HEK293 (cell line): Measurements from ENCODE around the gene HOGA1.

Experiments used
- CTCF ChIA-PET: fragments of 350-600 bp; formaldehyde crosslinking; extraction: SDS; loops from one replicate; lab custom pipeline; 2021; ENCODE audit warnings: antibody characterized with exemption; lab: Yijun Ruan, JAX
- POLR2A ChIA-PET: fragments of 300-600 bp; formaldehyde crosslinking; extraction: SDS; loops from one replicate; lab custom pipeline; 2020; ENCODE audit warnings: antibody characterized with exemption, inconsistent platforms; lab: Yijun Ruan, JAX
- H3K27ac ChIP-seq: fragments of 200-500 bp; sonication (Bioruptor generic); 2 replicates; pipeline ENCODE4 v1.5.1; 2014; ENCODE audit warnings: low read depth, low read length, control low read depth, inconsistent platforms; ENCODE audit errors: extremely low read depth
- H3K36me3 ChIP-seq, 2 experiments: fragments of 200-500 bp in 1 of 2; sonication (Bioruptor generic) in 1 of 2; 1 replicate in 1 of 2; 2 replicates in 1 of 2; pipeline ENCODE4 v1.5.1; 2014 to 2017; ENCODE audit warnings: inconsistent platforms in 2 of 2, low read length in 2 of 2; ENCODE audit not compliant: control insufficient read depth in 2 of 2, insufficient read depth in 1 of 2
- H3K4me1 ChIP-seq: fragments of 200-500 bp; sonication (Bioruptor generic); 2 replicates; pipeline ENCODE4 v1.5.1; 2014; ENCODE audit warnings: mild to moderate bottlenecking, low read length, inconsistent platforms; ENCODE audit not compliant: control insufficient read depth, insufficient read depth
- H3K4me3 ChIP-seq: 2 replicates; pipeline ENCODE4 v1.5.1; 2011; ENCODE audit warnings: low read depth, mild to moderate bottlenecking, control low read depth, low read length, moderate library complexity
- H3K9me3 ChIP-seq: fragments of 200-500 bp; sonication (Bioruptor generic); 2 replicates; pipeline ENCODE4 v1.5.1; 2014; ENCODE audit warnings: low read depth, low read length, inconsistent platforms; ENCODE audit not compliant: control insufficient read depth, insufficient read depth
- GLIS2 ChIP-seq: fragments of 450-650 bp; formaldehyde crosslinking; IDR thresholded peaks from 2 replicates; pipeline ENCODE4 v1.5.1; 2016; ENCODE audit warnings: missing biosample characterization, missing genetic modification characterization
- HOXD13 ChIP-seq: sonication (generic); formaldehyde crosslinking; IDR thresholded peaks from 2 replicates; pipeline ENCODE4 v1.8.0; 2022; ENCODE audit warnings: missing genetic modification reagents, borderline replicate concordance
- RBAK ChIP-seq: fragments of 450-650 bp; formaldehyde crosslinking; IDR thresholded peaks from 2 replicates; pipeline ENCODE4 v1.5.1; 2016; ENCODE audit warnings: missing biosample characterization, missing genetic modification characterization
- SCRT1 ChIP-seq: fragments of 450-650 bp; formaldehyde crosslinking; IDR thresholded peaks from 2 replicates; pipeline ENCODE4 v1.5.1; 2016; ENCODE audit warnings: missing biosample characterization, missing genetic modification characterization, borderline replicate concordance
- SCRT2 ChIP-seq: fragments of 450-650 bp; formaldehyde crosslinking; IDR thresholded peaks from 2 replicates; pipeline ENCODE4 v1.5.1; 2016; ENCODE audit warnings: missing biosample characterization, missing genetic modification characterization
- ZBTB1 ChIP-seq: fragments of 450-650 bp; formaldehyde crosslinking; IDR thresholded peaks from 2 replicates; pipeline ENCODE4 v1.5.1; 2016; ENCODE audit warnings: missing biosample characterization, missing genetic modification characterization
- ZBTB21 ChIP-seq: fragments of 450-650 bp; formaldehyde crosslinking; IDR thresholded peaks from 2 replicates; pipeline ENCODE4 v1.5.1; 2017; ENCODE audit warnings: missing biosample characterization, missing genetic modification characterization
- ZEB2 ChIP-seq: fragments of 450-650 bp; formaldehyde crosslinking; IDR thresholded peaks from 2 replicates; pipeline ENCODE4 v1.5.1; 2016; ENCODE audit warnings: missing biosample characterization, missing genetic modification characterization
- ZNF174 ChIP-seq: fragments of 450-650 bp; formaldehyde crosslinking; IDR thresholded peaks from 2 replicates; pipeline ENCODE4 v1.5.0; 2017; ENCODE audit warnings: missing biosample characterization, mild to moderate bottlenecking, missing genetic modification characterization
- ZNF184 ChIP-seq: fragments of 450-650 bp; IDR thresholded peaks from 2 replicates; pipeline ENCODE4 v1.5.1; 2018; ENCODE audit warnings: missing biosample characterization, mild to moderate bottlenecking, missing genetic modification characterization
- ZNF202 ChIP-seq: fragments of 450-650 bp; formaldehyde crosslinking; IDR thresholded peaks from 2 replicates; pipeline ENCODE4 v1.5.1; 2016; ENCODE audit warnings: missing biosample characterization, missing genetic modification characterization, borderline replicate concordance
- ZNF239 ChIP-seq: fragments of 450-650 bp; formaldehyde crosslinking; IDR thresholded peaks from 2 replicates; pipeline ENCODE4 v1.5.1; 2016; ENCODE audit warnings: missing biosample characterization, missing genetic modification characterization
- ZNF341 ChIP-seq: fragments of 450-650 bp; formaldehyde crosslinking; IDR thresholded peaks from 2 replicates; pipeline ENCODE4; 2016; ENCODE audit warnings: low read depth, missing biosample characterization, missing genetic modification characterization
- ZNF350 ChIP-seq: fragments of 450-650 bp; formaldehyde crosslinking; IDR thresholded peaks from 2 replicates; pipeline ENCODE4 v1.5.0; 2017; ENCODE audit warnings: missing biosample characterization, mild to moderate bottlenecking, missing genetic modification characterization
- ZNF366 ChIP-seq: fragments of 450-650 bp; formaldehyde crosslinking; conservative IDR thresholded peaks from 2 replicates; pipeline ENCODE4 v1.5.1; 2016; ENCODE audit warnings: missing biosample characterization, missing genetic modification characterization
- ZNF37A ChIP-seq: fragments of 450-650 bp; IDR thresholded peaks from 2 replicates; pipeline ENCODE4 v1.5.1; 2018; ENCODE audit warnings: missing biosample characterization, missing genetic modification characterization
- ZNF391 ChIP-seq: fragments of 450-650 bp; formaldehyde crosslinking; IDR thresholded peaks from 2 replicates; pipeline ENCODE4 v1.5.1; 2016; ENCODE audit warnings: low read depth, missing biosample characterization, missing genetic modification characterization, borderline replicate concordance
- ZNF433 ChIP-seq: fragments of 450-650 bp; formaldehyde crosslinking; IDR thresholded peaks from 2 replicates; pipeline ENCODE4 v1.5.1; 2016; ENCODE audit warnings: missing biosample characterization, missing genetic modification characterization, low read depth
- ZNF501 ChIP-seq: fragments of 450-650 bp; formaldehyde crosslinking; IDR thresholded peaks from 2 replicates; pipeline ENCODE4 v1.5.1; 2016; ENCODE audit warnings: missing biosample characterization, missing genetic modification characterization
- ZNF521 ChIP-seq: fragments of 450-650 bp; formaldehyde crosslinking; IDR thresholded peaks from 2 replicates; pipeline ENCODE4 v1.5.1; 2017; ENCODE audit warnings: missing biosample characterization, mild to moderate bottlenecking, missing genetic modification characterization
- ZNF596 ChIP-seq: fragments of 450-650 bp; IDR thresholded peaks from 2 replicates; pipeline ENCODE4 v1.5.0; 2018; ENCODE audit warnings: missing biosample characterization, mild to moderate bottlenecking, missing genetic modification characterization, moderate library complexity
- ZNF610 ChIP-seq: fragments of 450-650 bp; formaldehyde crosslinking; IDR thresholded peaks from 2 replicates; pipeline ENCODE4 v1.5.1; 2016; ENCODE audit warnings: missing biosample characterization, missing genetic modification characterization, borderline replicate concordance
- ZNF621 ChIP-seq: fragments of 450-650 bp; formaldehyde crosslinking; IDR thresholded peaks from 2 replicates; pipeline ENCODE4 v1.5.1; 2017; ENCODE audit warnings: missing biosample characterization, missing genetic modification characterization
- ZNF624 ChIP-seq: fragments of 450-650 bp; formaldehyde crosslinking; IDR thresholded peaks from 2 replicates; pipeline ENCODE4 v1.5.1; 2017; ENCODE audit warnings: missing biosample characterization, missing genetic modification characterization
- ZNF658 ChIP-seq: fragments of 450-650 bp; formaldehyde crosslinking; IDR thresholded peaks from 2 replicates; pipeline ENCODE4; 2016; ENCODE audit warnings: missing biosample characterization, missing genetic modification characterization
- ZNF677 ChIP-seq: fragments of 450-650 bp; IDR thresholded peaks from 2 replicates; pipeline ENCODE4 v1.5.0; 2018; ENCODE audit warnings: missing biosample characterization, mild to moderate bottlenecking, missing genetic modification characterization, moderate library complexity
- ZSCAN30 ChIP-seq: fragments of 450-650 bp; IDR thresholded peaks from 2 replicates; pipeline ENCODE4 v1.5.1; 2018; ENCODE audit warnings: missing biosample characterization, mild to moderate bottlenecking, missing genetic modification characterization, moderate library complexity
- TF ChIP-seq, protein P1 (sequence below): IDR thresholded peaks from 2 replicates; pipeline ENCODE4 v1.6.1; 2011; ENCODE audit warnings: mild to moderate bottlenecking, low read depth, low read length, borderline replicate concordance
- TF ChIP-seq, protein P2 (sequence below): fragments of 450-650 bp; formaldehyde crosslinking; IDR thresholded peaks from 2 replicates; pipeline ENCODE4 v1.5.1; 2016; ENCODE audit warnings: missing biosample characterization, missing genetic modification characterization
- TF ChIP-seq, protein P3 (sequence below): fragments of 450-650 bp; formaldehyde crosslinking; IDR thresholded peaks from 2 replicates; pipeline ENCODE4 v1.5.1; 2016; ENCODE audit warnings: missing biosample characterization, missing genetic modification characterization
- TF ChIP-seq, protein P4 (sequence below): fragments of 450-650 bp; formaldehyde crosslinking; IDR thresholded peaks from 2 replicates; pipeline ENCODE4 v1.5.1; 2016; ENCODE audit warnings: missing biosample characterization, missing genetic modification characterization

HOGA1 gene

DNA sequence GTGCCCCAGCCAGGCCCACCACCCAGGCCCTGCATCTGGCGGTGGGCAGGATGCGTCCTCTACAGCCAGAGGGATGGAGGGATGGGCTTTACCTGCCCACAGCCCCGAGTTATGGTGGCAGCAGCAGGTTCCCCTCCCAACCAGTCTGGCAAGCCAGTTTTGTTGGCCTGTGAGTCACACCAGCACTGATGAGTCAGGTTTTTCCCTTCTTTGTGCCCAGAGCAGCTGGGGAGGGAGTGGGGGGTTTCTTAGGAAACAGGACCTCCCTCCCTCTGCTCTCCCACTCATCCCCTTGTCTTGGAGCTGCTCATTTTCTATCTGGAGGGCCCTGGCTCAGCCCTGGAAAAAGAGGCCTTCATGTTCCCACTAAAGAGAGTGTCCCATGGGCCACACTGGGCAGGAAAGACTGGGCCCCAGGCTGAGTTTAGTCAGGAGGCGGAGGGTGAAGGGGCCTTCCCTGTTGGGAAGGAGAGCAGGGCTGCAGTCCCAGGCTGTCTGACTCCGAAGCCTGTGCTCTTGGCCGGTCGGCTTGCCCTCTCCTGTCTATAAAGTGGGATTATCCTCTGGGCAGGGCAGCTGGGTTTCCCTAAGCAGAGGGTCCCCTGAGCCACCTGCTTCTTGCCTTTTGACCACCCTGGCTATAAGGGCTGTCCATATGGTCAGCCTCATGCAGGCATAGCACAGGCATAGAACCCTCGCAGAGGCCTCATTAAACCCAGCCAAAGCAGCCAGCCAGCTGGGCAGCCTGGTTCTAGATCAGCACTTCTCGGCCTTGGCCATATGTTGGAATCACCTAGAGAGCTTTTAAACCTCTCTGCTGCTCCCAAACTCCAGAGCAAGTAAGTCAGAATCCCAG, 41.8 kb upstream of the HOGA1 start (continued):
- TF ChIP-seq ZNF677 (tag by site-specific recombination) (no peak), ZEB2 (peak; percentile 69), ZNF202 (tag by site-specific recombination) (no peak)

DNA sequence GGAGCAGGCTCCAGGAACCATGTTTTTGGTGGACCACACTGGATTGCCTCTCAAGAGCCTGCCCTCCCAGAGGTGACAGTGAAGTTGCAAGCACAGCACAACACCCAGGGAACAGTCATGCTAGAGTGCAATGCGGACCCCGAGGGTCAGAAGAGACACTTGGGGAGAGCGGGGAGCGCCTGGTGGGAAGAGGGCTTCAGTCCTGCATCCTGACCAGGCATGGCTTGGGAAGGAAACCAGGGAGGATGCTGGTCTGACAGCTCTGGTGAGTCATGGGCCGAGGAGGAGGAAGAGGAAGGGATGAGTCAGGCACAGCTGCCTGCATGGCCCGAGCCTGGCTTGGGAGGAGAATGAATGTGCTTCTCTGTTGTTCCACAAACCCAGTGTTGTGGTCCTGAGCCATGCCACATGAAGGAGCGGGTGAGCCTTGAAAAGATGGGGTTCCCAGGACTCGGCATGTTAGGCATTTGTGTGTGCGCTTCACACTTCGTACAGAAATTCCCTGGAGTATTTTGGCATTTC, 41.1 kb upstream of the HOGA1 start:
- H3K27ac ChIP-seq = peak overlapping the region; percentile 64
- no peaks in the 10 kb centered on the region for H3K36me3 ChIP-seq
- H3K4me1 ChIP-seq = peaks cover 8% of the 10 kb centered on the region; the same call in 1 of the 2 replicates
- CTCF ChIA-PET = interaction anchor here (0.7 to 1.9 kb wide), 2 partner anchors 11 to 79 kb away, joined by 3 to 6 read pairs; no protein-coding TSS in a partner anchor
- H3K9me3 ChIP-seq = no peaks in the 10 kb centered on the region
- POLR2A ChIA-PET = no interaction called here
- no peak overlapping the region for H3K4me3 ChIP-seq
- TF ChIP-seq, protein P1, sequence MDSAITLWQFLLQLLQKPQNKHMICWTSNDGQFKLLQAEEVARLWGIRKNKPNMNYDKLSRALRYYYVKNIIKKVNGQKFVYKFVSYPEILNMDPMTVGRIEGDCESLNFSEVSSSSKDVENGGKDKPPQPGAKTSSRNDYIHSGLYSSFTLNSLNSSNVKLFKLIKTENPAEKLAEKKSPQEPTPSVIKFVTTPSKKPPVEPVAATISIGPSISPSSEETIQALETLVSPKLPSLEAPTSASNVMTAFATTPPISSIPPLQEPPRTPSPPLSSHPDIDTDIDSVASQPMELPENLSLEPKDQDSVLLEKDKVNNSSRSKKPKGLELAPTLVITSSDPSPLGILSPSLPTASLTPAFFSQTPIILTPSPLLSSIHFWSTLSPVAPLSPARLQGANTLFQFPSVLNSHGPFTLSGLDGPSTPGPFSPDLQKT = no peak
- TF ChIP-seq ZNF37A = no peak
- TF ChIP-seq ZNF501 (tag by site-specific recombination) = no peak
- TF ChIP-seq ZNF521 (tag by site-specific recombination) = no peak
- no peak for TF ChIP-seq HOXD13
- no peak for TF ChIP-seq RBAK (tag by site-specific recombination)
- no peak for TF ChIP-seq ZBTB21
- no peak for TF ChIP-seq SCRT1
- no peak for TF ChIP-seq ZNF658 (tag by site-specific recombination)
- TF ChIP-seq ZNF184 = no peak
- no peak for TF ChIP-seq ZNF610
- peak; percentile 93 for TF ChIP-seq ZNF366
- no peak for TF ChIP-seq ZSCAN30
- TF ChIP-seq ZNF350 (tag by site-specific recombination) = no peak
- TF ChIP-seq ZNF621 = no peak
- TF ChIP-seq ZNF624 = no peak
- no peak for TF ChIP-seq ZNF239
- TF ChIP-seq ZNF174 = no peak
- TF ChIP-seq ZNF433 (tag by site-specific recombination) = no peak
- TF ChIP-seq, protein P2, sequence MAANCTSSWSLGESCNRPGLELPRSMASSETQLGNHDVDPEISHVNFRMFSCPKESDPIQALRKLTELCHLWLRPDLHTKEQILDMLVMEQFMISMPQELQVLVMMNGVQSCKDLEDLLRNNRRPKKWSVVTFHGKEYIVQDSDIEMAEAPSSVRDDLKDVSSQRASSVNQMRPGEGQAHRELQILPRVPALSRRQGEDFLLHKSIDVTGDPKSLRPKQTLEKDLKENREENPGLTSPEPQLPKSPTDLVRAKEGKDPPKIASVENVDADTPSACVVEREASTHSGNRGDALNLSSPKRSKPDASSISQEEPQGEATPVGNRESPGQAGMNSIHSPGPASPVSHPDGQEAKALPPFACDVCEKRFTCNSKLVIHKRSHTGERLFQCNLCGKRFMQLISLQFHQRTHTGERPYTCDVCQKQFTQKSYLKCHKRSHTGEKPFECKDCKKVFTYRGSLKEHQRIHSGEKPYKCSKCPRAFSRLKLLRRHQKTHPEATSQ = no peak
- no peak for TF ChIP-seq GLIS2 (tag by site-specific recombination)
- TF ChIP-seq ZNF596 (tag by site-specific recombination) = no peak
- TF ChIP-seq, protein P3, sequence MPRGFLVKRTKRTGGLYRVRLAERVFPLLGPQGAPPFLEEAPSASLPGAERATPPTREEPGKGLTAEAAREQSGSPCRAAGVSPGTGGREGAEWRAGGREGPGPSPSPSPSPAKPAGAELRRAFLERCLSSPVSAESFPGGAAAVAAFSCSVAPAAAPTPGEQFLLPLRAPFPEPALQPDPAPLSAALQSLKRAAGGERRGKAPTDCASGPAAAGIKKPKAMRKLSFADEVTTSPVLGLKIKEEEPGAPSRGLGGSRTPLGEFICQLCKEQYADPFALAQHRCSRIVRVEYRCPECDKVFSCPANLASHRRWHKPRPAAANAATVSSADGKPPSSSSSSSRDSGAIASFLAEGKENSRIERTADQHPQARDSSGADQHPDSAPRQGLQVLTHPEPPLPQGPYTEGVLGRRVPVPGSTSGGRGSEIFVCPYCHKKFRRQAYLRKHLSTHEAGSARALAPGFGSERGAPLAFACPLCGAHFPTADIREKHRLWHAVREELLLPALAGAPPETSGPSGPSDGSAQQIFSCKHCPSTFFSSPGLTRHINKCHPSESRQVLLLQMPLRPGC (tag by site-specific recombination) = 0 out of 2 replicates have a peak, but pooled peaks have one; percentile 36
- TF ChIP-seq, protein P4, sequence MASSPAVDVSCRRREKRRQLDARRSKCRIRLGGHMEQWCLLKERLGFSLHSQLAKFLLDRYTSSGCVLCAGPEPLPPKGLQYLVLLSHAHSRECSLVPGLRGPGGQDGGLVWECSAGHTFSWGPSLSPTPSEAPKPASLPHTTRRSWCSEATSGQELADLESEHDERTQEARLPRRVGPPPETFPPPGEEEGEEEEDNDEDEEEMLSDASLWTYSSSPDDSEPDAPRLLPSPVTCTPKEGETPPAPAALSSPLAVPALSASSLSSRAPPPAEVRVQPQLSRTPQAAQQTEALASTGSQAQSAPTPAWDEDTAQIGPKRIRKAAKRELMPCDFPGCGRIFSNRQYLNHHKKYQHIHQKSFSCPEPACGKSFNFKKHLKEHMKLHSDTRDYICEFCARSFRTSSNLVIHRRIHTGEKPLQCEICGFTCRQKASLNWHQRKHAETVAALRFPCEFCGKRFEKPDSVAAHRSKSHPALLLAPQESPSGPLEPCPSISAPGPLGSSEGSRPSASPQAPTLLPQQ = no peak
- TF ChIP-seq ZBTB1 = no peak
- TF ChIP-seq ZEB2 = 0 out of 2 replicates have a peak, but pooled peaks have one; percentile 42
- TF ChIP-seq ZNF341 (tag by site-specific recombination) = no peak
- no peak for TF ChIP-seq ZNF391 (tag by site-specific recombination)
- TF ChIP-seq SCRT2 (tag by site-specific recombination) = no peak
